Stimulated activated CD4-positive, alpha-beta T cell treated with anti-CD3 and anti-CD28 coated beads, Interleukin-15, amount 100 ng/mL, for 1 hour (primary cell): ENCODE data around the gene GSK3B.

Experiments used
- DNase-seq, 2 donors: peaks; one replicate each; pipeline ENCODE4 v3.0.0-alpha.2; 2020; ENCODE audit warnings: low read depth in 1 of 2, low spot score in 1 of 2

The GSK3B gene

DNA sequence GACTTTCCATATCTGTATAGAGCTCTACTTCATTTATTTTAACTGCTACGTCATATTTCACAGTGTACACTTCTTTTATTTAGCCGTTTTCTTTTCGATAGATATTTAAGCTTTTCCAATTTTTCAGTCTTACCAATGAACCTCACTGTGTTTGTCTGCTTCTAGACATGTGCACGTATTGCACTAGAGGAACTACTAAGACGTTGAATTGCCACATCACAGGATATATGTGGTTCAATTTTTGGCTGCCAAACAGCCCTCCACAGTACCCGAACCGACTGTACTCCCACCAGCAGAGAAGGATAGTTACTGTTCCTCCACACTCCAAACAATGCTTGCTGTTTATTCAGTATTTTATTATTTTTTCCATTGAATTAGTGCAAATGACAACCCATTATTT, 310.4 kb downstream of the GSK3B start:
- no peak for DNase-seq

DNA sequence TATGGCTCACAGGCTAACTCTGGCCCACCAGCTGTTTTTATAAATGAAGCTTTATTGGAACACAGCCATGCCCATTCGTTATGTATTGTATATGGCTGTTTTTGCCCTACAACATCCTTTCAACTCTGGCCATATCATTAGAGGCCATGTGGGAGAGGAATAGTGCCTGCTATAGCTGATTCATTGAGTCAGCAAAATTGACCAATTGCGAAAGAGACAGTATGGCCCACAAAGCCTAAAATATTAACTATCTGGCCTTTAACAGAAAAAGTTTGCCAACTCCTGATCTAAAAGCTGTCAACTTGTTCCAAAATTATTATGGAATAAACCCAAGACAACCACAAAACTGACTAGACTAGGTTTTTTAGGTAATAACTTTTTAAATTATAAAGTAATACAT, 311.0 kb downstream of the GSK3B start:
- DNase-seq: no peak

DNA sequence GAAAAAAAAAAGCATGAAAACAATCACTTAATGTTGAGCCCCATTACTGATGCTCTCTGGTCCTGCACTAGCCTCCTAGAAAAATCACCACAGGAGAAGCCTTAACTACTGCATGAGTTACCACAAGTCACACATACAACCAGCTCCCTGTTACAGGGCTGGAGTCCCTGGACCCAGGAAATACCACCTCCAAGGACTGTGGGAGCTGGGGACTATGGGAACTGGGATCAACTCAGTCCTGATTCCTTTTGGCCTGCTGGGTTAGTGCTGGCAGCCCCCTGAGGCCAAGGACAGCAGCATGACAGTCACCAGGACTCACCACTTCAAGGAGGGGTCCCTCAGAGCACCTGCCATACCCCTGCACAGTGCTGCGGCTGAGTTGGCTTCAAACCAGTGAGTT, 311.8 kb downstream of the GSK3B start:
- DNase-seq: no peak

DNA sequence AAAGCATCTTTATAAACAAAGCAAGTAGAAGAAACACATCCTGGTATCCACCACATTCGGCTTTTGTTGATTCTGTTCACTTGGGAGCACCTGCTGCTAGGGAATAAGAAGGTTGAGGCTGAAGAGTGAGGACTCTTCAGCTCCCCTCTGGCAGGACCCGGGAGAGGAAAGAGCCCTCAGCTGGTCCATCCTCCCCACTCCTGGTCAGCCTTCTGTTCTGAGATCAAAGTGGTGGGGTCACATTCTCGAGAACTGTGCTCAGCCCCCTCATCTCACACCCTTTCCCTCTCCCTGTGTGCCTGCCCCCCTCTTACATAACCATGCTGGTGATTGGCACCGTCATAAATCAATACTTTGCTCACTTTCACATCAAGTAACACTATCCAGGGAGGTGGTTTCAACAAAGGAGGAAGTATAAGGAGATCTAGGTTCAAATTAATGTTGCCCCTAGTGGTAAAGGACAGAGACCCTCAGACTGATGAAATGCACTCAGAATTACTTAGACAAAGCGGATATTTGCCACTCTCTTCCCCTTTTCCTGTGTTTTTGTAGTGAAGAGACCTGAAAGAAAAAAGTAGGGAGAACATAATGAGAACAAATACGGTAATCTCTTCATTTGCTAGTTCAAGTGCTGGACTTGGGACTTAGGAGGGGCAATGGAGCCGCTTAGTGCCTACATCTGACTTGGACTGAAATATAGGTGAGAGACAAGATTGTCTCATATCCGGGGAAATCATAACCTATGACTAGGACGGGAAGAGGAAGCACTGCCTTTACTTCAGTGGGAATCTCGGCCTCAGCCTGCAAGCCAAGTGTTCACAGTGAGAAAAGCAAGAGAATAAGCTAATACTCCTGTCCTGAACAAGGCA, 312.7 kb downstream of the GSK3B start, which contains the start of gene NR1I2:
Gene NR1I2 (plus strand): TSS at position 772 of the 869 bp plus-strand sequence.
- no peak for DNase-seq

DNA sequence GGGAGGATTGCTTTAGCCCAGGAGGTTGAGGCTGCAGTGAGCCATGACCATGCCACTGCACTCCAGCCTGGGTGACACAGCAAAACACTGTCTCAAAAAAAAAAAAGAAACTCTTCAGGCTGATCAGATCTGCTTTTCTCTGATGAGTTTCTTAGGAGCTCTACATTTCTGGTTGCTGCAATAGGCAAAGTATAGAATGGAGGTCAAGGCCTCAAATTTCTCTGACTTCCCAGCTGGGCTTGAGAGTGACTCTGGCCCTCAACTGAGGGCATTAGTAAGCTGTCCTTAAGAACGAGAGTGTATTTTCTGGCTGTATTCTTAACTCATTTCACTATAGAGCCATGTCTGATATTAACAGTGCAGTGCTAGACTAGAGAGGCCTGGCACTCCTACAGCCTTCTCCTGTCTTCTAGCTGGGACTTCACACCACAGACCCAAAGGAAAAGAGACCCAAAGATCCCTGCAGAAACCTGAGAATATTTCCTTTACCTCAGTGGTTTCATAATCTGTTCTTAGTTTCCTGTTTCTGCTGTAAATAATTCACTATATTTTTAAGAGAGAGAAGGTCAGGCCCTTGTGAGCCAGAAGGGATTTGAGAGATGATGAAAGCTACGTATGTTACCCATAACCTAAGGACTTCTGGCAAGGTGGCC, 314.4 kb downstream of the GSK3B start:
- no peak for DNase-seq

DNA sequence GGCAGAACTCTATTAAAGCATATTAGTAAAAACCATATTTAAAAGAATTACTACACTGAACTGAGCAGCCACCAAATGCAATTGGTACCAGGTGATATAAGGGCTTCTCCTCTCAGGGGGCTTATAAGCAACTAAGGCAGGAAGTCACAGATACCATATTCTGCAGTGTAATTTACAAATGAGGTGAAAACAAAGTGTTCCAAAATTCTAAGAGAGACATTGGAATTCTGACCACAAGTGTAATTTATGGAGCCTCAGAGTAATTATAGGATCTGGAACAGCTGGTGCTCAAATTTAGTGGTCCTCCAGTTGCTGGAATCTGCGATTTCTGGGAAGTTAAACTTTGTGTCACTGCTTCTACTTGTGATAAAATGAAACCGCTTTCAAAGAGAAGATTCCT, 315.4 kb downstream of the GSK3B start:
- DNase-seq: no peak

DNA sequence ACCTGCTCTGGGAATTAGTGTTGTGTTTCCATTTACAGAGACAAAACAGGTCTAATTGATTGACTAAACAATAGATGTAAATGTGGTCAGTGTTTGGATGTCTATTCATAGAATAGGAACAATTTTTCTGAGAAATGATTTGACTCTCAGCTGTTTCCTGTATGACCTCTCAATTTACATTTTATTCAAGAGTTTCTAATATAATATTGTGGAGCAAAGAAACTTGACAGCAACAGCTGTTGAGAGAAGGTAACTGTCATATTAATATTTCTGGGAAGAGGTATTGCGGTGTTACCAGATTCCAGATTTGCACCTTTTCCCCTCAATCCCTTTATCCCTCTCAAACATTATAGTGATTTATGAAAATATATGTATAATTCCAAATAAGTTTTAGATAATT, 316.1 kb downstream of the GSK3B start:
- no peak for DNase-seq

DNA sequence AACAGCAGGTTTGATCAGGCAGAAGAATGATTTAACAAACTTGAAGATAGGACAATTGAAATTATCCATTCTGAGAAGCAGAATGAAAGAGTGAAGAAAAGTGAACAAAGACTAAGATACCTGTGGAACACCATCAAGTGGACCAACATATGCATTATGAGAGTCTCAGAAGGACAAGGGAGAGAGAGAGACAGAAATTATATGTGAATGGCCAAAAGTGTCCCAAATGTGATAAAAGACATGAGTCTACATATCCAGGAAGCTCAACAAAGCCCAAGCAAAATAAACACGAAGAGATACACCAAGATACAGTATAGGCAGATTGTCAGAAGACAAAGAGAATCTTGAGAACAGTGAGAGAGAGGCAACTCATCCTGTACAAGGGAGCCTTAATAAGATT, 317.9 kb downstream of the GSK3B start:
- no peak for DNase-seq

DNA sequence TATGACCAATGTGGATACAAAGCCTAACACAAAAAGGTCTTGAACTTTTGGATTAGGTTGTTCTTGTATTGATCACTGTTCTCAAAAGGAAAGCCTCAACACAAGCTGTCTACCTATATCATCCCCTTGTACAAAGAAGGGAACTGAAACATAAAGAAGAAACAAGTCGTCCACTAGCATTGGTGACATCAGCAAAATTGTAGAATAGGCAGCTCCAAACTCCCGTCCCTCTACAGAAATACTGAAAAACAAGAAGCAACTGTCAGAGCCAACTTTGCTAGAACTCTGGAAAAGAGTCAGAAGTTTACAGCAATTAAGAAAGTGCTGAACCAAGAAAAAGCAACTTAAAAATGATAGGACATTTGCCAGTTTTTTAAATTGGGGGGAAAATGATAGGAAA, 319.8 kb downstream of the GSK3B start:
- DNase-seq: no peak
